WTC11 (cell line): ENCODE data around the gene CAMK2D. TPM values are rescaled to one million over a fixed set of nuclear protein-coding genes. Genes with fewer than 3 reads are reported as not detected.
A peak's percentile ranks its signal among the peaks of the same experiment; 100 is the strongest.

Source experiments
- ATAC-seq: fragments of 200-7000 bp; cut with Tn5 transposase; 2 replicates; pipeline ENCODE4 v1.10.0; 2021; ENCODE audit warnings: mild to moderate bottlenecking, moderate library complexity
- CTCF ChIA-PET: fragments of 300-600 bp; sonication (Branson Sonifier 250); formaldehyde crosslinking; loops from one replicate; lab custom pipeline; 2021; ENCODE audit warnings: antibody characterized with exemption; lab: Charles Lee
- POLR2A ChIA-PET: fragments of 350-600 bp; sonication (Branson Sonifier 250); formaldehyde crosslinking; loops from one replicate; lab custom pipeline; 2021; ENCODE audit warnings: antibody characterized with exemption; lab: Charles Lee
- DNase-seq: peaks from one replicate; pipeline ENCODE4 v3.0.0; 2021; ENCODE audit warnings: low spot score
- H3K27ac Mint-ChIP-seq: 2 replicates; pipeline ENCODE4 v1.8.0; 2021; ENCODE audit warnings: mixed read lengths
- H3K27me3 Mint-ChIP-seq: 2 replicates; pipeline ENCODE4 v1.8.0; 2021; ENCODE audit warnings: low read depth, mild to moderate bottlenecking, moderate library complexity, mixed read lengths
- H3K36me3 Mint-ChIP-seq: 2 replicates; pipeline ENCODE4 v1.8.0; 2021; ENCODE audit warnings: mixed read lengths
- H3K4me1 Mint-ChIP-seq: 2 replicates; pipeline ENCODE4 v1.8.0; 2022; ENCODE audit warnings: mixed read lengths
- H3K4me3 Mint-ChIP-seq: 2 replicates; pipeline ENCODE4 v1.8.0; 2021; ENCODE audit warnings: mild to moderate bottlenecking, moderate library complexity, mixed read lengths
- H3K9me3 Mint-ChIP-seq: 2 replicates; pipeline ENCODE4 v1.8.0; 2021; ENCODE audit warnings: mixed read lengths
- ATF1 ChIP-seq: sonication (generic); formaldehyde crosslinking; IDR thresholded peaks from 2 replicates; pipeline ENCODE4 v1.8.1; 2023; ENCODE audit warnings: mild to moderate bottlenecking, moderate library complexity, missing genetic modification reagents
- GRHL2 ChIP-seq: fragments of 250-450 bp; sonication (Bioruptor Pico); IDR thresholded peaks from 2 replicates; pipeline ENCODE4 v1.8.0; 2022; ENCODE audit warnings: mild to moderate bottlenecking, moderate library complexity; ENCODE audit not compliant: insufficient replicate concordance, severe bottlenecking
- GTF2I ChIP-seq: fragments of 250-450 bp; sonication (Bioruptor Pico); conservative IDR thresholded peaks from 2 replicates; pipeline ENCODE4 v1.4.0; 2021; ENCODE audit warnings: mild to moderate bottlenecking
- HMGA2 ChIP-seq: fragments of 250-450 bp; sonication (Bioruptor Pico); IDR thresholded peaks from 2 replicates; pipeline ENCODE4 v1.4.0; 2021; ENCODE audit warnings: mild to moderate bottlenecking, moderate library complexity
- JUN ChIP-seq: sonication (generic); formaldehyde crosslinking; IDR thresholded peaks from 2 replicates; pipeline ENCODE4 v1.8.0; 2023; ENCODE audit warnings: mild to moderate bottlenecking, missing genetic modification reagents
- MXD4 ChIP-seq: fragments of 250-450 bp; sonication (Bioruptor Pico); IDR thresholded peaks from 2 replicates; pipeline ENCODE4 v1.8.0; 2021; ENCODE audit warnings: mild to moderate bottlenecking, moderate library complexity, borderline replicate concordance
- OVOL2 ChIP-seq: fragments of 250-450 bp; sonication (Bioruptor Pico); IDR thresholded peaks from 2 replicates; pipeline ENCODE4 v1.9.0; 2021; ENCODE audit warnings: mild to moderate bottlenecking, borderline replicate concordance
- ZNF121 ChIP-seq: sonication (generic); formaldehyde crosslinking; IDR thresholded peaks from 2 replicates; pipeline ENCODE4 v1.8.0; 2023; ENCODE audit warnings: missing genetic modification reagents
- ZNF219 ChIP-seq: sonication (generic); formaldehyde crosslinking; IDR thresholded peaks from 2 replicates; pipeline ENCODE4 v1.8.0; 2023; ENCODE audit warnings: missing genetic modification reagents, mild to moderate bottlenecking, borderline replicate concordance
- ZNF263 ChIP-seq: sonication (generic); formaldehyde crosslinking; IDR thresholded peaks from 2 replicates; pipeline ENCODE4 v1.8.1; 2022; ENCODE audit warnings: low read depth, mild to moderate bottlenecking, moderate library complexity, missing genetic modification reagents
- ZNF396 ChIP-seq: fragments of 250-450 bp; sonication (Bioruptor Pico); IDR thresholded peaks from 2 replicates; pipeline ENCODE4 v1.8.0; 2021; ENCODE audit warnings: mild to moderate bottlenecking, moderate library complexity, borderline replicate concordance
- ZNF512 ChIP-seq: sonication (generic); formaldehyde crosslinking; IDR thresholded peaks from 2 replicates; pipeline ENCODE4 v1.8.1; 2022; ENCODE audit warnings: missing genetic modification reagents, borderline replicate concordance
- total RNA-seq: library from RNA; stranded (reverse); gene quantifications from 3 replicates; pipeline ENCODE4 v1.2.3, GENCODE V29; 2021
- TF ChIP-seq, protein P1 (sequence below): sonication (generic); formaldehyde crosslinking; IDR thresholded peaks from 2 replicates; pipeline ENCODE4 v1.8.0; 2023; ENCODE audit warnings: missing genetic modification reagents, mild to moderate bottlenecking, borderline replicate concordance
- TF ChIP-seq, protein P2 (sequence below): sonication (generic); formaldehyde crosslinking; IDR thresholded peaks from 2 replicates; pipeline ENCODE4 v1.8.1; 2023; ENCODE audit warnings: mild to moderate bottlenecking, missing genetic modification reagents
- TF ChIP-seq, protein P3 (sequence below): fragments of 250-450 bp; sonication (Bioruptor Pico); IDR thresholded peaks from 2 replicates; pipeline ENCODE4 v1.9.0; 2021; ENCODE audit warnings: mild to moderate bottlenecking
- TF ChIP-seq, protein P4 (sequence below): sonication (generic); formaldehyde crosslinking; IDR thresholded peaks from 2 replicates; pipeline ENCODE4 v1.8.1; 2023; ENCODE audit warnings: mild to moderate bottlenecking, missing genetic modification reagents

Gene CAMK2D
- total RNA-seq, 1 experiment from 2014 or later: 16.5 TPM

GRCh38 chr4:113452868-113453620 is 308.5 kb downstream of the CAMK2D start:
- Mint-ChIP-seq H3K36me3 (no peaks in the 10 kb centered on the region), H3K27ac (peak overlapping the region; percentile 98), H3K27me3 (no peaks in the 10 kb centered on the region), H3K9me3 (no peaks in the 10 kb centered on the region), H3K4me3 (peak overlapping the region; percentile 59), H3K4me1 (peaks cover 58% of the 10 kb centered on the region)
- ChIA-PET CTCF (interaction anchor here (0.7 kb wide), 2 partner anchors 58 to 95 kb away, joined by 3 to 4 read pairs; no protein-coding TSS in a partner anchor), POLR2A (no interaction called here)
- TF ChIP-seq GTF2I (CRISPR knock-in tag): no peak
- TF ChIP-seq ZNF121 (CRISPR knock-in tag): peak; percentile 96
- ATAC-seq (peak; percentile 89), DNase-seq (peak; percentile 53)

DNA sequence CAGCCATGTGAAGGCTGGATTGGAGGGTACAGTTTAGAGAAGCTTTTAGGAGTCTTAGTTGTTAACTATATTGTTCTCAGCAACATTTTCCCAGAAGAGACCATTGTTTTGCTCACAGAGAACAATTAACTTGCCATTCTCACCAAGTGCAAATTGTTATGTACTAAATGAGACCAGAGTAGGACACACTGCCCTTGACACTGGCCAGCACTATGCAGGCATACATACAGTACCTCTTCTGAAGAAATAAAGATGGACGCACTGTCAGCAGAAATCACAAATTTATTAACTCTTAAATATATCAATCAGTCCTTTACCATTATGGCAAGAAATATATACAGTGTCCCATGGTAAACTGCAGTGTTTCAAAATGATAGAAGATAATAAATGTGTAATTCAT is 309.4 kb downstream of the CAMK2D start:
- POLR2A ChIA-PET: interaction anchor here (0.6 kb wide), 1 partner anchor 99 kb away, joined by 4 read pairs; no protein-coding TSS in a partner anchor

DNA sequence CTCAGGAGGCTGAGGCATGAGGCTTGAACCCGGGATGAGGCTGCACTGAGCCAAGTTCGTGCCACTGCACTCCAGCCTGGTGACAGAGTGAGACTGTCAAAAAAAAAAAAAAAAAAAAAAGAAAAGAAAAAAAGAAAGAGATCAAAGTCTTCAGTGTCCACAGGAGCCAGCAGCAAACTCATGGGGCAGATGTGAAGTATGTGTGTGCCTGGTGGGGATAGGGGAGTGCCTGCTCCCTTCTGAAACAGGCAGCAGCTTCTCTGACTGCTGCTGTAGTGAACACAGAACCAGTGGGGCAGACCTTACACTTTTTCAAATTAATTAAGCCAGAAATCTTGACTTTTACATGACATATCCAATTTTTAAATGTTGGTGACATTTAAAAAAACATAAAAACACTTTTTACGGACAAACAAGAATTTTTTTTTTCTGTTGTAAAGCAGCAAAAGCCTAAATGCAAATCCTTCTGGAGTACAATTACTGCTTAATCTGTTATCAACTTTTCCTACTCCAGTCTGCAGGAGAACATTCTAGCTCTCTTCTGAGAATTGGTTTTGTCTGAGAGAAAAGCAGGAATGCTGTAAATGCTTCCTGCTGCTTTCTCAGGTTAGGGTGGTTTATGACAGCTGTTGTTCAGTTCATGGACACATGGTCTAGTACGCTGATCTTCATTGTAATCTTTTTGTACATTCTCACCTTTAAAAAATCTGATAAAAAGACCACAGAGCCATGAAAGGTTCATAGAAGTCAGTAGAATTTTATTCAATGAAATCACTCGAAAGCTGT is 311.1 kb downstream of the CAMK2D start:
- DNase-seq (no peak), ATAC-seq (no peak)
- ChIA-PET CTCF (no interaction called here), POLR2A (no interaction called here)
- H3K9me3 Mint-ChIP-seq: no peaks in the 10 kb centered on the region
- H3K4me3 Mint-ChIP-seq: no peak overlapping the region
- H3K36me3 Mint-ChIP-seq: no peaks in the 10 kb centered on the region
- no peak overlapping the region for H3K27ac Mint-ChIP-seq
- H3K4me1 Mint-ChIP-seq: peaks cover 48% of the 10 kb centered on the region
- H3K27me3 Mint-ChIP-seq: no peaks in the 10 kb centered on the region; the same call in 1 of the 2 replicates
- TF ChIP-seq, protein P1, sequence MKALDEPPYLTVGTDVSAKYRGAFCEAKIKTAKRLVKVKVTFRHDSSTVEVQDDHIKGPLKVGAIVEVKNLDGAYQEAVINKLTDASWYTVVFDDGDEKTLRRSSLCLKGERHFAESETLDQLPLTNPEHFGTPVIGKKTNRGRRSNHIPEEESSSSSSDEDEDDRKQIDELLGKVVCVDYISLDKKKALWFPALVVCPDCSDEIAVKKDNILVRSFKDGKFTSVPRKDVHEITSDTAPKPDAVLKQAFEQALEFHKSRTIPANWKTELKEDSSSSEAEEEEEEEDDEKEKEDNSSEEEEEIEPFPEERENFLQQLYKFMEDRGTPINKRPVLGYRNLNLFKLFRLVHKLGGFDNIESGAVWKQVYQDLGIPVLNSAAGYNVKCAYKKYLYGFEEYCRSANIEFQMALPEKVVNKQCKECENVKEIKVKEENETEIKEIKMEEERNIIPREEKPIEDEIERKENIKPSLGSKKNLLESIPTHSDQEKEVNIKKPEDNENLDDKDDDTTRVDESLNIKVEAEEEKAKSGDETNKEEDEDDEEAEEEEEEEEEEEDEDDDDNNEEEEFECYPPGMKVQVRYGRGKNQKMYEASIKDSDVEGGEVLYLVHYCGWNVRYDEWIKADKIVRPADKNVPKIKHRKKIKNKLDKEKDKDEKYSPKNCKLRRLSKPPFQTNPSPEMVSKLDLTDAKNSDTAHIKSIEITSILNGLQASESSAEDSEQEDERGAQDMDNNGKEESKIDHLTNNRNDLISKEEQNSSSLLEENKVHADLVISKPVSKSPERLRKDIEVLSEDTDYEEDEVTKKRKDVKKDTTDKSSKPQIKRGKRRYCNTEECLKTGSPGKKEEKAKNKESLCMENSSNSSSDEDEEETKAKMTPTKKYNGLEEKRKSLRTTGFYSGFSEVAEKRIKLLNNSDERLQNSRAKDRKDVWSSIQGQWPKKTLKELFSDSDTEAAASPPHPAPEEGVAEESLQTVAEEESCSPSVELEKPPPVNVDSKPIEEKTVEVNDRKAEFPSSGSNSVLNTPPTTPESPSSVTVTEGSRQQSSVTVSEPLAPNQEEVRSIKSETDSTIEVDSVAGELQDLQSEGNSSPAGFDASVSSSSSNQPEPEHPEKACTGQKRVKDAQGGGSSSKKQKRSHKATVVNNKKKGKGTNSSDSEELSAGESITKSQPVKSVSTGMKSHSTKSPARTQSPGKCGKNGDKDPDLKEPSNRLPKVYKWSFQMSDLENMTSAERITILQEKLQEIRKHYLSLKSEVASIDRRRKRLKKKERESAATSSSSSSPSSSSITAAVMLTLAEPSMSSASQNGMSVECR (CRISPR knock-in tag): no peak
- TF ChIP-seq JUN (CRISPR knock-in tag) (no peak), OVOL2 (CRISPR knock-in tag) (no peak)
- TF ChIP-seq, protein P2, sequence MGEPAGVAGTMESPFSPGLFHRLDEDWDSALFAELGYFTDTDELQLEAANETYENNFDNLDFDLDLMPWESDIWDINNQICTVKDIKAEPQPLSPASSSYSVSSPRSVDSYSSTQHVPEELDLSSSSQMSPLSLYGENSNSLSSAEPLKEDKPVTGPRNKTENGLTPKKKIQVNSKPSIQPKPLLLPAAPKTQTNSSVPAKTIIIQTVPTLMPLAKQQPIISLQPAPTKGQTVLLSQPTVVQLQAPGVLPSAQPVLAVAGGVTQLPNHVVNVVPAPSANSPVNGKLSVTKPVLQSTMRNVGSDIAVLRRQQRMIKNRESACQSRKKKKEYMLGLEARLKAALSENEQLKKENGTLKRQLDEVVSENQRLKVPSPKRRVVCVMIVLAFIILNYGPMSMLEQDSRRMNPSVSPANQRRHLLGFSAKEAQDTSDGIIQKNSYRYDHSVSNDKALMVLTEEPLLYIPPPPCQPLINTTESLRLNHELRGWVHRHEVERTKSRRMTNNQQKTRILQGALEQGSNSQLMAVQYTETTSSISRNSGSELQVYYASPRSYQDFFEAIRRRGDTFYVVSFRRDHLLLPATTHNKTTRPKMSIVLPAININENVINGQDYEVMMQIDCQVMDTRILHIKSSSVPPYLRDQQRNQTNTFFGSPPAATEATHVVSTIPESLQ (CRISPR knock-in tag): no peak

More for the DNA sequence above, 309.4 kb downstream of the CAMK2D start:
- Mint-ChIP-seq H3K36me3 (no peaks in the 10 kb centered on the region), H3K9me3 (no peaks in the 10 kb centered on the region), H3K4me3 (no peak overlapping the region), H3K4me1 (peaks cover 58% of the 10 kb centered on the region), H3K27ac (0 out of 2 replicates have a peak overlapping the region, but pooled peaks have one; percentile 8), H3K27me3 (no peaks in the 10 kb centered on the region; the same call in 1 of the 2 replicates)
- DNase-seq (no peak), ATAC-seq (no peak)
- TF ChIP-seq ZNF263 (no peak), GRHL2 (no peak), ZNF219 (CRISPR knock-in tag) (no peak), ZNF396 (CRISPR knock-in tag) (no peak), ATF1 (no peak), HMGA2 (CRISPR knock-in tag) (no peak), ZNF512 (no peak), MXD4 (CRISPR knock-in tag) (no peak)
- TF ChIP-seq, protein P3, sequence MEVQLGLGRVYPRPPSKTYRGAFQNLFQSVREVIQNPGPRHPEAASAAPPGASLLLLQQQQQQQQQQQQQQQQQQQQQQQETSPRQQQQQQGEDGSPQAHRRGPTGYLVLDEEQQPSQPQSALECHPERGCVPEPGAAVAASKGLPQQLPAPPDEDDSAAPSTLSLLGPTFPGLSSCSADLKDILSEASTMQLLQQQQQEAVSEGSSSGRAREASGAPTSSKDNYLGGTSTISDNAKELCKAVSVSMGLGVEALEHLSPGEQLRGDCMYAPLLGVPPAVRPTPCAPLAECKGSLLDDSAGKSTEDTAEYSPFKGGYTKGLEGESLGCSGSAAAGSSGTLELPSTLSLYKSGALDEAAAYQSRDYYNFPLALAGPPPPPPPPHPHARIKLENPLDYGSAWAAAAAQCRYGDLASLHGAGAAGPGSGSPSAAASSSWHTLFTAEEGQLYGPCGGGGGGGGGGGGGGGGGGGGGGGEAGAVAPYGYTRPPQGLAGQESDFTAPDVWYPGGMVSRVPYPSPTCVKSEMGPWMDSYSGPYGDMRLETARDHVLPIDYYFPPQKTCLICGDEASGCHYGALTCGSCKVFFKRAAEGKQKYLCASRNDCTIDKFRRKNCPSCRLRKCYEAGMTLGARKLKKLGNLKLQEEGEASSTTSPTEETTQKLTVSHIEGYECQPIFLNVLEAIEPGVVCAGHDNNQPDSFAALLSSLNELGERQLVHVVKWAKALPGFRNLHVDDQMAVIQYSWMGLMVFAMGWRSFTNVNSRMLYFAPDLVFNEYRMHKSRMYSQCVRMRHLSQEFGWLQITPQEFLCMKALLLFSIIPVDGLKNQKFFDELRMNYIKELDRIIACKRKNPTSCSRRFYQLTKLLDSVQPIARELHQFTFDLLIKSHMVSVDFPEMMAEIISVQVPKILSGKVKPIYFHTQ (CRISPR knock-in tag): no peak
- TF ChIP-seq, protein P4, sequence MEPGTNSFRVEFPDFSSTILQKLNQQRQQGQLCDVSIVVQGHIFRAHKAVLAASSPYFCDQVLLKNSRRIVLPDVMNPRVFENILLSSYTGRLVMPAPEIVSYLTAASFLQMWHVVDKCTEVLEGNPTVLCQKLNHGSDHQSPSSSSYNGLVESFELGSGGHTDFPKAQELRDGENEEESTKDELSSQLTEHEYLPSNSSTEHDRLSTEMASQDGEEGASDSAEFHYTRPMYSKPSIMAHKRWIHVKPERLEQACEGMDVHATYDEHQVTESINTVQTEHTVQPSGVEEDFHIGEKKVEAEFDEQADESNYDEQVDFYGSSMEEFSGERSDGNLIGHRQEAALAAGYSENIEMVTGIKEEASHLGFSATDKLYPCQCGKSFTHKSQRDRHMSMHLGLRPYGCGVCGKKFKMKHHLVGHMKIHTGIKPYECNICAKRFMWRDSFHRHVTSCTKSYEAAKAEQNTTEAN (CRISPR knock-in tag): no peak
- CTCF ChIA-PET: no interaction called here
